Natural killer cell (primary cell): ENCODE data around the gene KCNJ6. TPM values are rescaled to one million over a fixed set of nuclear protein-coding genes. Genes with fewer than 3 reads are reported as not detected.

Experiments
- ATAC-seq, 3 donors: fragments of 150-1000 bp in 2 of 3; fragments of 200-7000 bp in 1 of 3; cut with Tn5 transposase; 1 replicate in 1 of 3; 2 replicates in 2 of 3; pipeline ENCODE4 v1.10.0; 2021; ENCODE audit warnings: mild to moderate bottlenecking in 2 of 3, moderate library complexity in 2 of 3
- DNase-seq, 2 donors: peaks; one replicate each; pipeline versions ENCODE4 v3.0.0 to v3.0.0-alpha.2; 2013 to 2021; ENCODE audit warnings: mixed read lengths in 1 of 2
- H3K27ac ChIP-seq: one replicate; pipeline ENCODE4 v1.5.1; 2013; ENCODE audit warnings: mild to moderate bottlenecking, low read length
- H3K27me3 ChIP-seq: one replicate; pipeline ENCODE4 v1.6.1; 2013; ENCODE audit warnings: low read length; ENCODE audit not compliant: control insufficient read depth, insufficient read depth
- H3K36me3 ChIP-seq: one replicate; pipeline ENCODE4 v1.6.1; 2013; ENCODE audit warnings: low read length; ENCODE audit not compliant: control insufficient read depth, insufficient read depth
- H3K4me1 ChIP-seq: one replicate; pipeline ENCODE4 v1.6.1; 2013; ENCODE audit warnings: low read length; ENCODE audit not compliant: control insufficient read depth, insufficient read depth
- H3K4me3 ChIP-seq: one replicate; pipeline ENCODE4 v1.5.1; 2013; ENCODE audit warnings: low read length
- H3K9me3 ChIP-seq: one replicate; pipeline ENCODE4 v1.6.1; 2013; ENCODE audit warnings: low read length; ENCODE audit not compliant: control insufficient read depth, insufficient read depth
- H3K27ac Mint-ChIP-seq, 2 donors: one replicate each; pipeline ENCODE4 v1.8.0; 2022; ENCODE audit warnings: mild to moderate bottlenecking in 2 of 2, mixed read lengths in 2 of 2, moderate library complexity in 1 of 2
- H3K27me3 Mint-ChIP-seq, 2 donors: one replicate each; pipeline ENCODE4 v1.8.0; 2022; ENCODE audit warnings: low read depth in 2 of 2, mixed read lengths in 2 of 2
- H3K36me3 Mint-ChIP-seq: one replicate; pipeline ENCODE4 v1.8.0; 2022; ENCODE audit warnings: mixed read lengths
- H3K4me1 Mint-ChIP-seq, 2 donors: one replicate each; pipeline ENCODE4 v1.8.0; 2022; ENCODE audit warnings: mixed read lengths in 2 of 2
- H3K4me3 Mint-ChIP-seq: one replicate; pipeline ENCODE4 v1.8.0; 2022; ENCODE audit warnings: mild to moderate bottlenecking, moderate library complexity, mixed read lengths
- H3K9me3 Mint-ChIP-seq, 2 donors: one replicate each; pipeline ENCODE4 v1.8.0; 2022; ENCODE audit warnings: mixed read lengths in 2 of 2
- CTCF ChIP-seq: fragments of 200-600 bp; IDR thresholded peaks from one replicate; pipeline ENCODE4 v1.8.0; 2022; ENCODE audit warnings: antibody characterized with exemption
- WGBS: methylation state at CpG from one replicate; pipeline ENCODE4 v1.1.7; 2013; ENCODE audit warnings: missing lambda C conversion rate; ENCODE audit not compliant: insufficient coverage; 5-methylcytosine and 5-hydroxymethylcytosine counted together
- intact Hi-C: fragments of 100-400 bp; cut with micrococcal nuclease; formaldehyde crosslinking; loops from one replicate; pipeline ENCODE4 v1.14.2; 2022
- total RNA-seq, 4 donors: library from RNA; stranded (reverse); fragments of 120-200 nt in 1 of 4; gene quantifications; one replicate each; pipeline versions ENCODE4 v1.2.3 to v1.2.4, GENCODE V29; 2013 to 2022

Gene KCNJ6
- total RNA-seq, 3 donors from 2014 or later (not counting 1 experiment from before 2014, with no cell fraction given), result not detected

- no peak for TF ChIP-seq CTCF
- Histone ChIP-seq H3K27ac (no peak overlapping the region), H3K4me3 (no peak overlapping the region), H3K4me1 (no peaks in the 10 kb centered on the region), H3K9me3 (no peaks in the 10 kb centered on the region), H3K36me3 (no peaks in the 10 kb centered on the region), H3K27me3 (no peaks in the 10 kb centered on the region)
- no peak for ATAC-seq
- Mint-ChIP-seq H3K27ac (no peak overlapping the region), H3K27me3 (peaks cover 4 to 28% of the 10 kb centered on the region in 2 donors), H3K36me3 (no peaks in the 10 kb centered on the region), H3K9me3 (no peaks in the 10 kb centered on the region), H3K4me1 (no peaks in the 10 kb centered on the region), H3K4me3 (no peak overlapping the region)
- intact Hi-C loops, result no loop called here
- no peak for DNase-seq
- WGBS, result 94% methylated on average over 13 of the region's 13 CpGs
These were observed 120.2 kb downstream of the KCNJ6 start for GRCh38 chr21:37796011-37796410.

GRCh38 chr21:37793660-37794059, 122.6 kb downstream of the KCNJ6 start:
- no peaks in the 10 kb centered on the region for H3K9me3 Mint-ChIP-seq
- no peaks in the 10 kb centered on the region for H3K27me3 ChIP-seq
- no peak for TF ChIP-seq CTCF
- H3K27ac Mint-ChIP-seq, result no peak overlapping the region
- peaks cover 0 to 22% of the 10 kb centered on the region in 2 donors for H3K27me3 Mint-ChIP-seq
- no peaks in the 10 kb centered on the region for H3K9me3 ChIP-seq
- H3K4me1 Mint-ChIP-seq, result no peaks in the 10 kb centered on the region
- ATAC-seq (no peak), DNase-seq (no peak)
- H3K36me3 Mint-ChIP-seq, result no peaks in the 10 kb centered on the region
- 80% methylated on average over 1 of the region's 1 CpG for WGBS
- intact Hi-C loops, result no loop called here
- no peaks in the 10 kb centered on the region for H3K36me3 ChIP-seq
- no peak overlapping the region for H3K4me3 ChIP-seq
- no peaks in the 10 kb centered on the region for H3K4me1 ChIP-seq
- no peak overlapping the region for H3K4me3 Mint-ChIP-seq
- no peak overlapping the region for H3K27ac ChIP-seq

DNA sequence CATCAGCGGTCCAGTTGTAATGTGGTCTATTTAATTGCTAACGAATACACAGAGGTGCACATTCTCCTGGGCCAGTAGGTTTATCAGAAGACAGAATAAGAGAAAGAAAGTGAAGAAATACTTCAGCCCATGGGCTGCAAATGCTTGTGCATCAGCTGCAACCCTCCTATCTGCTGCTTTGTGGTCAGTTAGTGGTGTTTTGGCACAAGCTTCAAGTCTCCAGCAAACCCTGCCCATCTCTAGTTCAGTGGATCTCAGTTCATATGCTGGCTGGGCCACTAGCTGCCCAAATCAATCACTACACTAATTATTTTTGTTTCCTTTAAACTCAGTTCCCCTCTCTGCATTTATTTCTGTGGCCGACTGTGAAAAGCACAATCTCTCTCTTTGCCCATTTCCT, 124.2 kb downstream of the KCNJ6 start:
- no peaks in the 10 kb centered on the region for H3K4me1 Mint-ChIP-seq
- no peak for DNase-seq
- Histone ChIP-seq H3K27me3 (no peaks in the 10 kb centered on the region), H3K4me3 (no peak overlapping the region), H3K27ac (no peak overlapping the region), H3K9me3 (no peaks in the 10 kb centered on the region), H3K4me1 (no peaks in the 10 kb centered on the region), H3K36me3 (no peaks in the 10 kb centered on the region)
- no peaks in the 10 kb centered on the region for H3K9me3 Mint-ChIP-seq
- peaks cover 0 to 21% of the 10 kb centered on the region in 2 donors for H3K27me3 Mint-ChIP-seq
- H3K4me3 Mint-ChIP-seq, result no peak overlapping the region
- TF ChIP-seq CTCF, result no peak
- WGBS, result 79% methylated on average over 3 of the region's 3 CpGs
- no peak for ATAC-seq
- no peak overlapping the region for H3K27ac Mint-ChIP-seq
- no peaks in the 10 kb centered on the region for H3K36me3 Mint-ChIP-seq
- intact Hi-C loops, result no loop called here

DNA sequence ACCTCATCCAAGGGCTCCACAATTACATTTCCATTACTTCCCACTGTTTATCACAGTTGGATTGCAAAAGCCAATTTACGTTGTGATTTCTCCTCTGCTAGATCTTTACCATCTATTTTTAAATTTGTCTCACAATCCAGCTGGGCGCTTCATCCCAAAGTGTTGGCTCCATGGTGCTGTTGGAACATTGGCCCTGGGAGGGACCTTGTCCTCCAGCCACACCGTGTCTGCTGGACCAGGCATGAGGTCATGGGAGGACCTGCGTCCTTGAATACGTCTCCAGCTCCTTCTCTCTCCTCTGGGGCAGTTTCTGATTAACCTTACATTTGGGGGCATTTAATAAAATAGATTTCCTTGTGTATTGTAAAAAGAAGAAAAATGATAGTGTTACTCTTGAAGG, 125.4 kb downstream of the KCNJ6 start:
- no peaks in the 10 kb centered on the region for H3K9me3 ChIP-seq
- H3K36me3 Mint-ChIP-seq, result no peaks in the 10 kb centered on the region
- no peak for TF ChIP-seq CTCF
- H3K27ac Mint-ChIP-seq, result no peak overlapping the region
- intact Hi-C loops, result no loop called here
- no peaks in the 10 kb centered on the region for H3K9me3 Mint-ChIP-seq
- H3K4me1 Mint-ChIP-seq, result no peaks in the 10 kb centered on the region
- ATAC-seq, result no peak
- no peak overlapping the region for H3K4me3 ChIP-seq
- no peaks in the 10 kb centered on the region for H3K36me3 ChIP-seq
- DNase-seq, result no peak
- H3K4me3 Mint-ChIP-seq, result no peak overlapping the region
- 92% methylated on average over 5 of the region's 5 CpGs for WGBS
- H3K27me3 ChIP-seq, result no peaks in the 10 kb centered on the region
- H3K27ac ChIP-seq, result no peak overlapping the region
- H3K27me3 Mint-ChIP-seq, result peaks cover 0 to 21% of the 10 kb centered on the region in 2 donors
- H3K4me1 ChIP-seq, result no peaks in the 10 kb centered on the region
